HG02763 (cell line): ENCODE data around the gene CALU.
A peak's percentile ranks its signal among the peaks of the same experiment; 100 is the strongest.

Experiments used
- ATAC-seq: cut with Tn5 transposase; IDR thresholded peaks from one replicate; pipeline ENCODE4 v1.9.1; 2021; ENCODE audit warnings: mild to moderate bottlenecking, moderate library complexity; ENCODE audit not compliant: unreplicated experiment

Gene CALU

DNA sequence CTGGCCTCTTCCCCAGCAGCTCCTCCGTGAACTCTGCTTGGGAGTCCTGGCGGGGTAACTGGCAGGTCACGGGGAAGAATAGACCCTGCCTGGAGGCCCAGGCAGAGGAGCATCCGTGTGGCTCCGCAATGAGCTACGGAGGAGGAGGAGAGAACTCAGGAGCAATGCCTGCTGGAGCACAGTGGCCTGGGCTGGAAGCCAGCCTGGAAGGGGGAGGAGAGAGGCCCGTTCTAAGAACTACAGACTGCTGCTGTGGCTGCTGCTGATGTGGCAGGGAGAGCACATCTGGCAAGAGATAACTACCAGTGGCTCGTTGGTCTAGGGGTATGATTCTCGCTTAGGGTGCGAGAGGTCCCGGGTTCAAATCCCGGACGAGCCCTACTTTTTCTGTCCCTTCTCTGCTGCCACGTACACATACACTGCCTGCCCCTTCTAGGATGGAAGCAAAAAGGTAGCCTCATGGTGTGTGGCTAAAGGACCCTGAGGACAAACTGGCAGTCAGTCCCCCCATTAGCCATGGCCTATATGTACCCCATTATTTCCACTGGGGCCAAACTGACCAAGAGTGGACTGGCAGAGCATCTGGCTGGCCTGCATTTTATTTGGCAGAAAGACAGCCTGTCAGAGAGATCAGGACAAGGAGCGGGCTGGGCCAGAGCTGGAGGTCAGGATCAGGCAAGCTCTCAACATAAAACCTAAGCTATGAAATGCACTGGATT is 44.1 kb downstream of the CALU start:
- ATAC-seq: no peak

- no peak for ATAC-seq
Observed at GRCh38 chr7:128785738-128786137, 46.6 kb downstream of the CALU start.

- ATAC-seq: no peak
Observed at GRCh38 chr7:128788446-128789412, 49.6 kb downstream of the CALU start.

GRCh38 chr7:128790315-128791041 is 51.3 kb downstream of the CALU start:
- ATAC-seq: no peak

- peak; percentile 74 for ATAC-seq
Observed at GRCh38 chr7:128791121-128791971, 52.2 kb downstream of the CALU start, which contains the start of gene CCDC136. CCDC136 (plus strand) TSS chr7:128791968; CDS start chr7:128792412, 444 bp downstream.

- ATAC-seq: no peak
Observed at GRCh38 chr7:128791972-128792327, 52.8 kb downstream of the CALU start.

GRCh38 chr7:128792471-128793180 is 53.5 kb downstream of the CALU start:
- no peak for ATAC-seq

DNA sequence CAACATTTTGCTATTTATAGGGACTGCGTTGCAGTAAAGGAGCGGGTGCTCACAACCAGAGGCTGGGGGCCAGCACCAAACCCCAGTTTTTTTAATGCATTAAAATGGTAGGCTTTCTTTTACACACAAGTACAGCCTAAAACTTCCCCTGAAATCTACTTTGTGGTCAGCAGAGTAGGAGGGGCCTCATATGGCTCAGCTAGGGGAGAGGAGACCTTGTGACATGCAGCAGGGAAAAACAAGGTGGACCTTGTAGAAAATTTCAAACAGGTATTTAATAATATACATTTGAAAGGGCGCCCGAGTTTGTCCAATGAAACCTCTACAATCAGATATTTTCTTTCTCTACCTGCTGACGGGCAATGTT is 54.0 kb downstream of the CALU start:
- no peak for ATAC-seq

DNA sequence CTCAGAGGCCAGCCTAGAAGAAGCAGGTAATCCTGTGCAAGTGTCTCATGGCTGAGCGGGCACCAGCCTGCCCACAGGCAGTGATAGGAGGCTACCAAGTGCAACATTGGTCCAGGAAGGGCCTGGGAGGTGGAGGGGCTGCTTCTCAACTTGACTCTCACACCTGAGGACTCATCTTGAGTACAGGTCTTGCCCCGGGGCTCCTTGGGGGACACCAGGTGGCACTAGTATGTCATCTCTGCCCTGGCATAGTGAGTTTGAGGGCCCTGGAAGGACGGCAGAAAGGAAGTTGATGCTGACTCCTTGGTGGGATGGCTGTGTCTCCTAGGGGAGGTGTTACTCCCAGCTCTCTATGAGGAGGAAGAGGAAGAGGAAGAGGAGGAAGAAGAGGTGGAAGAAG is 54.9 kb downstream of the CALU start:
- no peak for ATAC-seq

- ATAC-seq: no peak
Observed at GRCh38 chr7:128794436-128794835, 55.3 kb downstream of the CALU start.

DNA sequence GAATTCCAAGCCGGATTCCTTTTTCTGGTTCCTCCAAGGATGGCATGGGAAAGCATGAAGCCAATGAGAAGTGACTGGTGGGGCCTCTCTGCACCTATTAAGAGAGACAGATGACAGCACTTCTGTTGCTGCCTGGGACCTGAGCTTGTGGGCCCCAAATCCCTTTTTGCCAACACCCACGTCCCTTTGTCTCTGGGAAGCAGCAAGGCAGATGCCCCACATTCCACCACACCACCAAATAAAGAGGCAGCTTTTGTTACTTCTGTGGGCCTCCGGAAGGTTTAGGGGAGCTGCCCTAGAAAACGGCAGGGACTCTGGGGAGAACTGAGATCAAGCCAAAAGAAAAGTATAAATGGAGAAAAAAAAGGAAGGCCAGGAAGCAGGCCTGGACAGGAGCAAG is 56.0 kb downstream of the CALU start:
- no peak for ATAC-seq

DNA sequence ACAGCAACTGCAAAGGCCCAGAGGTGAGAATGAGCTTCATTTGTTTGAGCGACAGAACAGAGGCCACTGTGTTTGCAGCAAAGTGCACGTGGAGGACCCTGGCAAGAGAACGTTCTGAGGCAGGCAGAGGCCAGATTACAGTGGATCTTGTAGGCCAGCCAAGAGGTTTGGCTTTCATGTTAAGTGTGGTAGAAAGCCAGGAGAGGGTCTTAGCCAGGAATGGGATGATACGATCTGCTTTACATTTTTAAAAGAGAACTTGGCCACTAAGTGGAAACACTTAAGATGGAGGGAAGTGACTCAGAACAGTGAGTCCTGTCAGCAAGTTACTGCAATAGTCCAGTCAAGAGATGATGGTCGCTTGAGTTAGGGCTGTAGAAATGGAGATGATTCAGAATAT is 57.2 kb downstream of the CALU start:
- no peak for ATAC-seq

DNA sequence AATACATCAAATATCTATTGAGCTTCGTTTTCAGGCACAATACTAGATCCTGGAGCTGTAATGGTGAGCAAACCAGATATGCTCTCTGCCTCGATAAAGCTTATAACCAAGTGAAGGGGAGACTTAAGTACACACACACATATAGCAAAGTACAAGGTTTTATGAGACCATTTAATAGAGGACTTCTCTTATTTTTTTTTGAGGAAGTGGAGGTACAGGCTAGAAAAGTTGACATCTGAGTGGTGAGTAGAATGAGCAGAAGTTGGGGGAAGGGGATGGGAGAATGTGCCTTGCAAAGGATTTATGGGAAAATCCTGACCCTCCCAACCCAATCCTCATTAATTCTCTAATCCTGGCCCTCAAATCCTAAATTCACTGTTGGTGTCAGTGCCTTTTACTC is 60.3 kb downstream of the CALU start:
- no peak for ATAC-seq

DNA sequence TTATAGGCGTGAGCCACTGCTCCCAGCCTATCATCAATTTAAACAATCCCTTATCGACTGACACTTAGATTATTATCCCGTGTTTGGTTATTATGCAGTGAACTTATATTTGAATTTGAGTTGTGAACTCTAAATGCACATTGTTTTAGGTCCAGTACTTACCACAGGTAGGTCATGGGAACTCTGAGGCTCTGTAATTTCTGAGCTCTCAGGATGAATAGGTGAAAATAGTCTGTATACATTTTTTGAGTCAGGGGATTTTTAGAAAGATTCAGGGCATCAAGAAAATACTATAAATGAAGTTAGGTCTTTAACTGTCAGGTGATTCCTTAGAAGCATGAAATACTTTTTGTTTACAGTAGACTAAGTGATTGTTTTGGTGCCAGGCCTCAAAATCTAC is 61.4 kb downstream of the CALU start:
- no peak for ATAC-seq

DNA sequence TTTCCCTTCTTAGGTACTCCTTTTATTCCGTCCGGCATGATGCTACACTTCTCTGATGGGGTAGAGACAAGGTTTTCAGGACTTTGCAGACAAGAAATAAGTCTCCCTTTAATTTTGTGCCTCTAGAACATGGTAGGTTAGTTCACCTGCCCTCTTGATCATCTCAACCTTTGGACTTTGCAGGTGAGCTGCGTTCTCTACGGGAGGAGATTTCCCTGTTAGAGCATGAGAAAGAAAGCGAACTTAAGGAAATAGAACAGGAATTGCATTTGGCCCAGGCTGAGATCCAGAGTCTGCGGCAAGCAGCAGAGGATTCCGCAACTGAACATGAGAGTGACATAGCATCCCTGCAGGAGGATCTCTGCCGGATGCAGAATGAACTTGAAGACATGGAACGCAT is 61.8 kb downstream of the CALU start:
- ATAC-seq: no peak

DNA sequence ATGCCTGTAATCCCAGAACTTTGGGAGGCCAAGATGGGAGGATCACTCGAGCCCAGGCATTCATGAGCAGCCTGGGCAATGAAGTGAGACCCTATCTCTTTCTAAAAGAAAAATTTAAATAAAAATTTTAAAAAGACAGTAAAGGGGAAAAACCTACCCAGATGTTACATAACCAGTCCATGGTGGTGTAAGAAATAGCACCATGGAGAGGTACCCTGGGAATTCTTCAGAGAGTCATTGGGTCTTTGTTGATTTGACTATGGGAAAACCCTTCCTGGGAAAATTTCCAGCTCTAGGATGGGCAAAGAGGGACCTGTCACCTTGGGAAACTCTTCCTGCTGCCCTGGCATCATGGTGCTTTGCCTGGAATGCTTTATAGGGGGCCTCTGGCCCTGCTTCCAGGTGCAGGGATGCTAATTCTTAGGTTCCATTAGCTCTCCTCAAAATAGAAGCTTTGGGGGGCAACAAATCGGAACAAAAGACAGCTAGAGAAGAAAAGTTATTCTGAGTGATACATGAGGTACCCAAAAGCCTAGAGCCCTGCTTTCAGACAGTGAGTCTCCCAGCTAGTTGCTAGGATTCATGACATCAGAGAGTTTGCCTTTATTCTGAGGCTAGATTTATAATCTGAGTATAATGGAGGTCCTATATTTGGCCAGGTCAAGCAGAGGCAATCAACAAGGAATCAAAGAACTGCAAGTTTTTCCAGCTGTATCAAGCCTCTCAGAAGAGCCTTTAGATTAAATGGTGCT is 62.7 kb downstream of the CALU start:
- no peak for ATAC-seq

DNA sequence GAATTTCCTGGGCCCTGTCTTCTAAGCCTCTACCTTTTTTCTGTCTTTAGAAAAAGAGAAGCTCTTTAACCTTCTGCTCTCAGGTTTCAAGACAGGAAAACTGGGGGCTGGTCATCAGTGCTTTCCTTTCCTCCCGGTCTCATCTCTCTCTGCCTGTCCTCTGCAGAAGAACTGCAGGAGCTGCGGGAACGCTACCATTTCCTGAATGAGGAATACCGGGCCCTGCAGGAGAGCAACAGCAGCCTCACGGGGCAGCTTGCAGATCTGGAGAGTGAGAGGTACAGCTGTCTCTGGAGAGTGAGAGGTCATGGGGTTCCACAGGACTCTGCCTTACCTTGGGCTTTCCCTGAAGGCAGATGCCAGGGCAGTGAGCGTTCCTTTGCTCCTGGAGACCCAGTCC is 65.3 kb downstream of the CALU start:
- no peak for ATAC-seq

GRCh38 chr7:128805225-128805624 is 66.1 kb downstream of the CALU start:
- ATAC-seq: no peak

DNA sequence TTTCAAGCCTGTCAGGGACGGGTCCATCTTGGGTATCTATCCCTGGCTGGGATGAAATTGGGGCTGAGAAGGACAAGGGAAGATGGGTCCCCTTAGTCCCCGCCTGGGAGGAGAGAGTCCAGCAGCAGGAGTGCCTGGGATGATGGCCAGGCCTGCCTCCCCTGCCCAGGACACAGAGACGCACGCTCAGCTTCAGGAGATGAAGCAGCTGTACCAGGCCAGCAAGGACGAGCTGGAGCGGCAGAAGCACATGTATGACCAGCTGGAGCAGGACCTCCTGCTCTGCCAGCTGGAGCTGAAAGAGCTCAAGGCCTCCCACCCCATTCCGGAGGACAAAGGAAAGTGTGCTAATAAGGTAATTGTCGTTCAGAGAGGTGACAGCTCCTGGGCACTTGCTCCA is 68.0 kb downstream of the CALU start:
- ATAC-seq: no peak
